IPS-18c (cell line): ENCODE results near the gene ESRP2.

Source experiments
- H3K4me3 ChIP-seq: 2 replicates; pipeline ENCODE4 v1.7.0; 2013; ENCODE audit warnings: low read depth, mild to moderate bottlenecking, low read length, moderate library complexity; ENCODE audit not compliant: insufficient read depth
- H3K9me3 ChIP-seq: one replicate; pipeline ENCODE4 v1.6.1; 2013; ENCODE audit warnings: mild to moderate bottlenecking, low read length, moderate library complexity; ENCODE audit not compliant: control insufficient read depth, insufficient read depth

ESRP2 gene

DNA sequence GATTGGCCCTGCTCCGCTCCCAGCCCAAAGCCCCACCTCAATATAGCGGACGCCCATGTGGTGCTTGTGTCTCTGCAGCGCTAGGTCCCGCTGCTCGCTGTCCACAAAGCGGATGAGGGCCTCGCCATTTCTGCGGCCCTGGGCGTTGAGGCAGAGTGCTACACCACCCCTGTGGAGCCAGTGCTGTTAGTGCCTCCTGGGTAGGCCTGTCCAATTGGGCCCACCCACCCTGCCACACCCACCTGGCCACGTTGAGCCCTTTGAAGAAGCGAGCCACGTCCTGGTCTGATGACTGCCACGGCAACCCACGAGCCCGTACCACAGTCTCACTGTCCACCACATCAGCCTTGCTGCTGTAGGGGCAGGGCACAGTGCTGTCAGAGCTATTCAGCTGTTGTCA lies 3.6 kb downstream of the ESRP2 start:
- Histone ChIP-seq H3K4me3 (no peak overlapping the region), H3K9me3 (peaks cover 3% of the 10 kb centered on the region)

DNA sequence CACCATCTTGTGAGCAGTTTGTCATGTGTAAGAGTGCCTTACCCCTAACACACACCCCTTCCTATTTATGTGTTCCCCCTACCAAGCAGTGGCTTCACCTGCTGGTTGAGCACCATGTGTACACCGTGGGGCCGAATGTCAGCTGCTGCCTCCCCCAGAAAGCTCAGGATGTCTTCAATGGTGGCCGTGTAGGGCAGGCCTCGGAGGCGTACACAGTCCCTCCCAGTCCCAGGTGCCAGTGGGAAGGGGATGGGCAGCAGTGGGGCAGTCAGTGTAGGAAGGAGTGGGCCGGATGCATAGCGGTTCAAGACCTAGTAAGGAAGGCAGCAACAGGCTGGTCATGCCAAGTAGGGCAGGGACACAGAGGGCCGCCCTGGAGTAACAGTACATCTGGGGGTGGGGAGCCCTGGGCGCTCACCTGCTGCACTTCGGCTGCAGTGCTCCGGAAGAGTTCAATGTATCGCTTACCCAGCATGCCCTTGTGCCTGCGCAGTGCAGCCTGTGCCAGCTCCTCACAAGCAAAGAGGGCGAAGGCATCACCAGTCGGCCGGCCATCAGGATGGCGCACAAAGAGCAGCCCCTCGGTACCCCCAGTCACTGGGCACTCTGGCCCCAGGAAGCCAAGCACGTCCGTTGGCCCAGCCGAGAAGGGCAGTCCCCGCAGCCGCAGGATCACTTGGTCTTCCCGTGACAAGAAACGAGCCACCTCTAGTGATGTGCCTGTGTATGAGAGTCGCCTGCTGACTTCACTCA lies 4.4 kb downstream of the ESRP2 start:
- Histone ChIP-seq H3K4me3 (no peak overlapping the region), H3K9me3 (peaks cover 3% of the 10 kb centered on the region)

DNA sequence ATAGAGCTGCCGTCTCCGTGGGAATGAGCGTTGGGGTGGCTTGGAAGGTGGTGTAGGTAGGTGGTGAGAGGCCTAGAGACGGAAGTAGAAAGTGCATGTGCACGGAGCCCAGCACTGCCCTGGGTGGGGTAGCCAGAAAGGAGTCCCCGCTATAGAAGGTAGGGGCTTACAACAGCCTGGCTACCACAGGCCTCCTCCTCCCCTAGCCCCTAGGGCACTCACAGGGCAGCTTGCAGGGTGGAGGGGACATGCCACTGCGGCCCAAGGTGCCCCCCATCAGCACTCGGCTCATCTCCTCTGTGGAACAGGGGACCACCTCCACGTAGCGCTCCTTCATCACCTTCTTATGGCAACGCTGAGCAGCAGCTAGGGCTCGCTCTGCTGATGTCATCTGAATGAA lies 5.0 kb downstream of the ESRP2 start:
- H3K9me3 ChIP-seq = peaks cover 3% of the 10 kb centered on the region

DNA sequence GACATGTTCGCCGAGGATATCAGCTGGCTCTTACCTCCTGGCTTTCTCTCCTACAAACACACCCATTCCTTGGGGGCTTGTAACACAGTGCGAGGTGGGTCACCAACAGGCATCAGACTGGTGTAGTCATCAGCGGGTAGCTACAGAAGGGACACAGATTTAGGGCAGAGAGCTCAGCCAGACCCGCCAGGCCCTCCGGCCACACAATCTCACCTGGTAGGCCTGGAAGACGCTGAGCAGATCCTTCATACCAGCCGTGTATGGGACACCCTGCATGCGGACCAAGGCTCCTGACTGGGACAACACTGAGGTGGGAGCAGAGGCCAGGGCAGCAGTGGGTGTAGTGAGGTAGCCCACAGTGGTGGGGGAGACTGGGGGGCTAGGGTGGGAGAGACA lies 5.8 kb downstream of the ESRP2 start:
- H3K4me3 ChIP-seq = no peak overlapping the region
- peaks cover 3% of the 10 kb centered on the region for H3K9me3 ChIP-seq

More for the DNA sequence above, 5.0 kb downstream of the ESRP2 start:
- H3K4me3 ChIP-seq = no peak overlapping the region

DNA sequence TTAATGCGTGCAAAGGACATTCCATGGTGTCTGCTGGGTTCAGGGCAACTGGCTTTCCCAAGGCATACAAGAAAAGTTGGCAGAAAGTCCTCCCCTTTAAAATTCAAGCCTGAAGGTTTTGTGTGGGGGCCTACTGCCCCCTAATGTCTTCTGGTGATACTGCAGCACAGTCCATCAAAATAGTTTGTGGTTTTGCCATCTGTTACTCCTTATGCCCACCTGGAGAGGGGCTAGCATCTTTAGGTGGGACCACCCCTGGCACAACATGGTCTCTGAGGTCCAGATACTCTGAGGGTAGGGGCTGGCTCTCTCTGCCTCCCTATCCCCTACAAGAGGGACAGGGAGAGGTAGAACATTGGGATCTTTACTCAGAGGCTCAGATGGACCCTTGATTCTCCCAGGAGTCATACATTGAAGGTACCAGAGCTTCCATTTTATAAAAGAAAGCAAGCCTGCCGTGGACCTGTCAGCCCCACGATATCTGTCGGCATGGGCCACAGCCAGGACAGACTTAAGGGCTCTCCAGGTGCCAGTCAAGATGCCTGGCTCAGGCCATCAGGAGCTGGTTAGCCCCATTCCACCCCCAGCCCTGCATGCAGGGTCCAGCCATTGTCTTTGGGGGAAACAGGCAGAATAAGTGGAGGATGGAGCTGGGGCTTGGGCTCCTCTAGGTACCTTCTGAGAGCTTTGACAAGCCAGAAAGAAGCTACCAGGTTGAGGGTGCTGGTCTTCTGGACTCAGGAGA lies 6.3 kb downstream of the ESRP2 start:
- Histone ChIP-seq H3K9me3 (peaks cover 3% of the 10 kb centered on the region), H3K4me3 (no peak overlapping the region)

- Histone ChIP-seq H3K4me3 (no peak overlapping the region), H3K9me3 (peaks cover 3% of the 10 kb centered on the region)
Measured at GRCh38 chr16:68228652-68229051, 7.3 kb downstream of the ESRP2 start.

- Histone ChIP-seq H3K4me3 (no peak overlapping the region), H3K9me3 (peaks cover 3% of the 10 kb centered on the region)
Measured at GRCh38 chr16:68227850-68228553, 7.9 kb downstream of the ESRP2 start.

DNA sequence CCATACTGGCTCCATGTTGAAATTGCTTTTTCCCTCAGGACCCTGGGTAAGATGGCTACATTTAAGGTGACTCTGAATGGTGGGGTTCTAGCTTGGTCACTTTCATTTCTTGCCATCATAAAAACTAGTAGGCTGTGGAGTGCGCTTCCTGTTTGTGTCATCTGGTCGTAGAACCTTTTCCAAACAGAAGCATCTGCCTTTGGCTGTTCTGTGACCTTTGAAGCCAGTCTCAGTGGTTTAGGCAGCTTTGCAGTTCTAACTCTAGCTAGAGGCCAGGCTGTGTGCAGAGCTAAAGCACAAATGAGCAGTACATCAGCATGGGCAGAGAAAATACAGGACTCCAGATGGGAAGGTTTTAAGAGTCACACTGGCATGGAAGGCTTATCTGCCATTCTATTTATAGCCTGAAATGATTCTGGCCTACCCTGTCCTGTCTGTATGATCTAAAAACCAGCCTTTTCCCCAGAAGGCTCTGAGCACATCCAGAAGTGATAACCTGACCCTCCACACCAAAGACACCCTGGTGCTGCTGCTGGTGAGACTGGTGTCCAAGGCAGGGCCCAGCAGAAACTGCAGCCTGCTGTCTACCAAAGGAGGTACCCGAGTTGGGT lies 8.6 kb downstream of the ESRP2 start:
- no peak overlapping the region; the same call in 1 of the 2 replicates for H3K4me3 ChIP-seq

DNA sequence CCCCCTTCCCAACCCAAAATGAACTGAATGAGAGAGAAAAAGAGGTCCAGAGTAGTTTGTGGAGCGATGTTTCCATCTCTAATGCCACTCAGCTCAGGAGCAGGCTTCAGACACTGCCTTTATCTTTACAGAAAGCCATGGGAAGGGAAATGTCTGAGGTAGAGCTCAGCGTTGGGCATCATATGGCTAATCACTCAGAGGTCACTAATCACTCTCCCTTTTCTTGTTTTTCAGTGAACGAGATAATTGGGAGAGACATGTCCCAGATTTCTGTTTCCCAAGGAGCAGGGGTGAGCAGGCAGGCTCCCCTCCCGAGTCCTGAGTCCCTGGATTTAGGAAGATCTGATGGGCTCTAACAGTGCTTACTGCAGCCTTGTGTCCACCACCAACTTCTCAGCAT lies 9.8 kb downstream of the ESRP2 start:
- H3K9me3 ChIP-seq = peaks cover 3% of the 10 kb centered on the region
- no peak overlapping the region for H3K4me3 ChIP-seq

More for the DNA sequence above, 8.6 kb downstream of the ESRP2 start:
- peaks cover 3% of the 10 kb centered on the region for H3K9me3 ChIP-seq

GRCh38 chr16:68223072-68223471 lies 12.9 kb downstream of the ESRP2 start:
- H3K4me3 ChIP-seq = no peak overlapping the region
- H3K9me3 ChIP-seq = no peaks in the 10 kb centered on the region

DNA sequence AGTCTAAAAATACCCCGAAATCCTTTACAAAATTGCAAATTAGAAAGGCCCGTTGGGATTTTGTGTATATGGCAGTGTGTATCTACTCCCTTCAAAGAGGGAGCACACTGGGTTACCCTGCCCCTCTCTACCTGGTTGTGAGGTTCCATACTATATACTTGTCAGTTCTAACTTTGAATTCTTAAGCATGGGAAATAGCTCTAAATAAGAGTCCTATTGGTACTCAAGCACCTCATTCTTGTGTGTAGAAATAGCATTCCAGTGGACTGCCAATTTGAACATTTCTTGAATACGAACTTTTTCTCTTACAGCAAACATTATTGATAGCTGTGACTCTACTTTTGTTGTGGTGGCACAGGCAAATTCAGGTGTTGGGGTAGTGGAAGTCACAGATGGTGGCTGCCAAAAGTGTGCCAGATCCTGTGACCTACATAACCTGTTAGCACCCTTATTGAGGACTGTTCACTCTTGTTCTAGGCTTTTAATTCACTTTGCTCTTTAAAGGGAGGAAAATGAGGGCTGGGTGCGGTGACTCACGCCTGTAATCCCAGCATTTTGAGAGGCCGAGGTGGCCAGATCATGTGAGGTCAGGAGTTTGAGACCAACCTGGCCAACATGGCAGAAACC lies 16.1 kb downstream of the ESRP2 start:
- H3K9me3 ChIP-seq = no peaks in the 10 kb centered on the region

DNA sequence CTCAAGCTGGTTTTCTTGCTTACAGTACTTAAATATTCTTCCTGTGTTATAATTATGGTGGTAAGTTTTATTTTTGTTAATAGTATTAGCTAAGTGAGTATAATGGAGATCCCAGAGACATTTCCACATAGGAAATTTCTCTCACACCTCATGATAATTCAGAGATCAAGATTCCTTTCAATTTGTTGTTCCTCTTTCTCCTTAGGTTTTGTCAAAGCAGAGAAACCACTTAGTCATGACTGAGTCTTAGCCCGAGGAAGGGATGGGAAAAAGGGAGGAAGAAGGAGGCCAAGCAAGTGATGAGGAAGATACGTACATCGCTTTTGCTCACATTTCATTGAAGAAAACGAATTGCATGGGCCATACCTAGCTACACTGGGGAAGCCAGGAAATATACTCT lies 18.4 kb downstream of the ESRP2 start:
- no peaks in the 10 kb centered on the region for H3K9me3 ChIP-seq
- no peak overlapping the region for H3K4me3 ChIP-seq

More for the DNA sequence above, 16.1 kb downstream of the ESRP2 start:
- no peak overlapping the region for H3K4me3 ChIP-seq

DNA sequence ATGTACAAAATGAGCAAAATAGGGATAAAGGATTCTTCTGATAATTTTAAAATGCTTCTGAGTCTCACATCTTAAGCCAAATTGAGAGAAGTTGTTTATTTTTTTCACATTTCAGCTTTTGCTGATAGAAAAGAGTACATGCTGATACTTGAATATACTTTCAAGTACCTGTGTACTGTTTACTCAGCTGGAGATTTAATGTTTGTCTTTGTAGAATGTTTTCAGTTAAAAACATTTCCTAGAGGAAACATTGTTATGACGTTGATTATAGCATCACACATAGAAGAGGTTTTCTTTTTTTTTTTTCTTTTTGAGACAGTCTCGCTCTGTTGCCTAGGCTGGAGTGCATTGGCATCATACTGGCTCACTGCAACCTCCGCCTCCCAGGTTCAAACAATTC lies 19.7 kb downstream of the ESRP2 start:
- Histone ChIP-seq H3K9me3 (no peaks in the 10 kb centered on the region), H3K4me3 (no peak overlapping the region)

DNA sequence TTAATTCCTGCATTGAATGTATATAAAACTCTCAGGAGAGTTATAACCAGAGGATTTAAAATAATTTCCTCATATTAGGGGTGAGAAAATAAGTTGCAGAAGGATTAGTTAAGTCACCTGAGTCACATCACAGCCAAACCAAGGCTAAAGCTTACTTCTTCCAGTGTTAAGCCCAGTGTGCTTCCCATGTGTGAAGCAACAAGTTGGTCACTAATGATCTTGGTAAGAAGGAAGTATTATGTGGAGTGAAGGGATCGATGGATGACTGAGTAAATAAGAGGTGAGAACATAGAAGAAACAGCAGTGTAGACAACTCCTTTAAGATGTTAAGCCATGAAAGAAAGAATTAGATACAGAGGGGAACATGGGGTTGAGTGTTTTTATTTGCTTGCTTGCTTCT lies 20.6 kb downstream of the ESRP2 start:
- no peaks in the 10 kb centered on the region for H3K9me3 ChIP-seq
- no peak overlapping the region for H3K4me3 ChIP-seq

- no peak overlapping the region for H3K4me3 ChIP-seq
- no peaks in the 10 kb centered on the region for H3K9me3 ChIP-seq
Measured at GRCh38 chr16:68214726-68215125, 21.2 kb downstream of the ESRP2 start.

- no peaks in the 10 kb centered on the region for H3K9me3 ChIP-seq
- H3K4me3 ChIP-seq = no peak overlapping the region
Measured at GRCh38 chr16:68206245-68206644, 29.7 kb downstream of the ESRP2 start.

DNA sequence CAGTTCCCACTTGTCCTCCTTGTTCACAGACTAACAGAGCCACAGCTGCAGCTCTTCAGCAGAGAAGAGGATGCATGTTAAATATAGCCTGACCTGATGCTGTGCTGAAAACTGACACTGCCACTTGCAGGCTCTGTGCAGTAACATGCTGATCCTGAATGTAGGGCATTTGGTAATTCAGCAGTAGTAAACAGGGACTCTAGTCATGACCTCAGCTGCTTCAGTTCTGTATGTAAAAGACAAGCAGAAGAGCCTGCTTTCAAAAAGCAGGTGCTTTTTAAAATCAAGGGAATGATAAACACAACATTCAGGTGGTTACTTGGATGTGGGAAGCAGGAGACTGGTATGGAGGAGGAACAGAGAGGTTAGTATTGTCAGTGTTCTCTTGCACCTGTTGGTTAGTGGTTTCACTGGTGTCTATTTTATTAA lies 33.8 kb downstream of the ESRP2 start:
- Histone ChIP-seq H3K4me3 (no peak overlapping the region), H3K9me3 (no peaks in the 10 kb centered on the region)
